Measurements from ENCODE around the gene ACSBG1. TPM values are rescaled to one million over a fixed set of nuclear protein-coding genes. Genes with fewer than 3 reads are reported as not detected.
"Not testable (repeated sequence)": the region's sequence is repeated elsewhere in the genome, so short reads cannot be mapped to it uniquely, and the experiment has no call there.

The ACSBG1 gene
- total RNA-seq, 2 experiments from 2014 or later = 0.25 TPM; not detected in 1

DNA sequence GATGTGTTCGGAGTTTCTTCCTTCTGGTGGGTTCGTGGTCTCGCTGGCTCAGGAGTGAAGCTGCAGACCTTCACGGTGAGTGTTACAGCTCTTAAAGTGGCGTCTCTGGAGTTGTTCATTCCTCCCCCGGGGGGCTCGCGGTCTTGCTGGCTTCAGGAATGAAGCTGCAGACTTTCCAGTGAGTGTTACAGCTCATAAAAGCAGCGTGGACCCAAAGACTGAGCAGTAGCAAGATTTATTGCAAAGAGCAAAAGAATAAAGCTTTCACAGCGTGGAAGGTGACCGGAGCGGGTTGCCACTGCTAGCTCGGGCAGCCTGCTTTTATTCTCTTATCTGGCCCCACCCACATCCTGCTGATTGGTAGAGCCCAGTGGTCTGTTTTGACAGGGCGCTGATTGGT is 11.0 kb upstream of the ACSBG1 start:
- POLR2A ChIA-PET; H3K9me3 Mint-ChIP-seq; H3K4me1 Mint-ChIP-seq; ATAC-seq (ENCODE audit: low read depth); H3K36me3 Mint-ChIP-seq; DNase-seq; H3K27me3 Mint-ChIP-seq; H3K4me3 Mint-ChIP-seq; H3K27ac Mint-ChIP-seq: not testable (repeated sequence)

DNA sequence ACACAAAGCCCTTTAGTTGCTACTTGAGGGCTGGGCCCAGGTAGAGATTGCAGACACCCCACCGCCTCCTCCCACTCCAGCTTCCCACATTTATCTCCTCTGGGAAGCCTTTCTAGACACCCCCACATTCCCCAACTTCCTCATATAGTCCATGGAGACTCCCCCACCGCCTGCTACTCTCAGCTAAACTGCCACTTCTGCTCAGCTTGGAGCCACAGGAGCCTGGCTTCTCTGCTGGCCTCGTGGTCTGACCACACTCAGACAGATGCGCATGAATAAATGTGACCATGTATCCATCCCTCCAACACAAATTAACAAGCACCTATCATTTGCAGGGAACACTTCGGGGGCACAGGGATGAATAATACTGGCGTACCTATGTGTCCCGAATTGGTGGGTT is 10.5 kb upstream of the ACSBG1 start:
- no peaks in the 10 kb centered on the region for H3K9me3 Mint-ChIP-seq
- peaks cover 2% of the 10 kb centered on the region for H3K4me1 Mint-ChIP-seq
- ATAC-seq (ENCODE audit: low read depth) = no peak
- DNase-seq = no peak
- H3K36me3 Mint-ChIP-seq = no peaks in the 10 kb centered on the region
- POLR2A ChIA-PET = no interaction called here
- H3K4me3 Mint-ChIP-seq = no peak overlapping the region
- H3K27me3 Mint-ChIP-seq = no peaks in the 10 kb centered on the region
- no peak overlapping the region for H3K27ac Mint-ChIP-seq

DNA sequence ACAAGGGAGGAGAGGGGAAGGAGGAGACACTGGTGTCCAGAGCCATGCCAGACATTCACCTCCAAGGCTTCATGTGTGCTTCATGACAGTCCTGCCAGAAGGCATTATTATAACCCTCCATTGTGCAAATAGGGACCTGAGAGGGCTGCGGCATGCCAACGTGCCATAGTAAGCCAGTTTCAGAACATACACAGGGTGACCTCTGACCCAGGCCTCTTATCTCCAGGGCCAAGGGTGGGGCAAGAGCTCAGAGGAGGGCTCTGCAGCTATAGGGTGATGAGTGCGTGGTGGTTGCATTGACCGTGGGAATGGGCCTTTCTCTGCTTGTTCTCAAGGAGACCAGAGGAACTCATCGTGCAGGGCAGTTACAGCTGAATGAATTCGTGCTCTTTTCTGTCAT is 9.7 kb upstream of the ACSBG1 start:
- DNase-seq = no peak
- Mint-ChIP-seq H3K27me3 (peaks cover under 1% of the 10 kb centered on the region), H3K27ac (no peak overlapping the region), H3K9me3 (no peaks in the 10 kb centered on the region), H3K36me3 (no peaks in the 10 kb centered on the region), H3K4me3 (no peak overlapping the region), H3K4me1 (peaks cover 2% of the 10 kb centered on the region)
- no peak for ATAC-seq (ENCODE audit: low read depth)
- POLR2A ChIA-PET = no interaction called here

DNA sequence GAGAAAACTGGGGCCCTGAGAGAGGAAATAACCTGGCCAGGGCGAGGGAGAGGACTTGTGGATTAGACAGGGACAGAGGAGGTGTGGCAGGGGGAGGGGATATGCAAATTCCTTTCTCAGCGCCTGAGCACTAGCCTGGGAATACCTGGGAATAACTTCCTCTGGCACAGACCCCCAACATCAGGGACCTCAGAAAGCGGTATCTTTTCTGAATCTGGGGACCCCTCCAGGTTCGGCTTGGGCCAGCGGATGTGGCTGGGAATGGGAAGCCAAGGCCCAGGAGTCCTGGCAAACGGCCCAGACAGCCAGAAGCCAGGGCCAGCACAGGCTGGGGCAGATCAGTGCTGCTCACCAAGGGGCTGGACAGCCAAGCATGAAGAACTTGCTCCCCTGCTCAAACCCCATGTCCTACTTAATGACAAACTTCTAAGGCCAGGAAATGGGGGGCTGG is 9.2 kb upstream of the ACSBG1 start:
- Mint-ChIP-seq H3K27ac (no peak overlapping the region), H3K4me1 (peaks cover 2% of the 10 kb centered on the region), H3K27me3 (peaks cover 2% of the 10 kb centered on the region), H3K4me3 (no peak overlapping the region), H3K36me3 (no peaks in the 10 kb centered on the region), H3K9me3 (no peaks in the 10 kb centered on the region)
- ATAC-seq (ENCODE audit: low read depth) (no peak), DNase-seq (no peak)
- POLR2A ChIA-PET = no interaction called here

DNA sequence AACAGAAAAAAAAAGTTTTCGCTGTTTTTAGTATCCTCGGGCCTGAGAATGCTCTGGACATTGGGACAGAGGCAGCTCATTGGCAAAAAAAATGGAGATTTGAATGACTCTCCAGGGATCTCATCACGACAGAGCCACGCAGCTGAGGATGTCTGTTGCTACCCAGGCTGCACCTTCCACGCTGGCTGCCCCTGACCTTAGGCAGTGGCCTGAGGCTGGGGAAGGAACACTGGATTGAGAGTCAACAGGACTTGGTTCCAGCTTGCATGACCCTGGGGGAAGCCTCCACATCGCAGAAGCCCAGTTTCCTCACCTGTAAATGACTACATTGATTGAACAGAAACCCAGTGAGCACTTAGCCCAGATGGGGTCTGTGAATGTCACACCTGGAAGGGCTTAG is 8.7 kb upstream of the ACSBG1 start:
- H3K27ac Mint-ChIP-seq = no peak overlapping the region
- no peaks in the 10 kb centered on the region for H3K36me3 Mint-ChIP-seq
- ATAC-seq (ENCODE audit: low read depth) = no peak
- DNase-seq = no peak
- H3K27me3 Mint-ChIP-seq = peaks cover 2% of the 10 kb centered on the region
- H3K4me1 Mint-ChIP-seq = peaks cover 2% of the 10 kb centered on the region
- POLR2A ChIA-PET = interaction anchor here (0.6 kb wide), 1 partner anchor 232 kb away, joined by 4 read pairs; no protein-coding TSS in a partner anchor
- H3K9me3 Mint-ChIP-seq = no peaks in the 10 kb centered on the region
- H3K4me3 Mint-ChIP-seq = no peak overlapping the region

DNA sequence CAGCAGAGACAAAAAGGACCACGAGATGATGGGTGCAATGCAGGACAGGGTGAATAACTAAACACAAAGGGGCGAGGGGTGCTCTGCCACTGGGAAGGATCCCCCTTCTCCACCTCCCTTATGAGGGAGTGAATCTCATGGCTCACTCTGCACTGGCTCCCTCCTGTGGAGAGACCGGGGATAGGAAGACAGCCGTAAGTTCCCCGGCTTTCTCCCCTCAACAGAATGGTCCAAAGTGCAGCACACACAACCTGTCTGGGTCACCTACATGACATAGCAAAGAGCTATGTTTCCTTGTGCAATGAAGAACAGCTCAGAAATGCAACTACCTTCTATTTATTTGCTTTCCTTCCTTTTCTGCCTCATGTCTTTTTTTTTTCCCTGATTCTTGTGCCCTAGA is 7.8 kb upstream of the ACSBG1 start:
- H3K36me3 Mint-ChIP-seq = no peaks in the 10 kb centered on the region
- peaks cover 2% of the 10 kb centered on the region for H3K27me3 Mint-ChIP-seq
- POLR2A ChIA-PET = no interaction called here
- no peak for ATAC-seq (ENCODE audit: low read depth)
- no peak for DNase-seq
- H3K4me1 Mint-ChIP-seq = peaks cover 2% of the 10 kb centered on the region
- no peak overlapping the region for H3K27ac Mint-ChIP-seq
- H3K9me3 Mint-ChIP-seq = no peaks in the 10 kb centered on the region
- no peak overlapping the region for H3K4me3 Mint-ChIP-seq

DNA sequence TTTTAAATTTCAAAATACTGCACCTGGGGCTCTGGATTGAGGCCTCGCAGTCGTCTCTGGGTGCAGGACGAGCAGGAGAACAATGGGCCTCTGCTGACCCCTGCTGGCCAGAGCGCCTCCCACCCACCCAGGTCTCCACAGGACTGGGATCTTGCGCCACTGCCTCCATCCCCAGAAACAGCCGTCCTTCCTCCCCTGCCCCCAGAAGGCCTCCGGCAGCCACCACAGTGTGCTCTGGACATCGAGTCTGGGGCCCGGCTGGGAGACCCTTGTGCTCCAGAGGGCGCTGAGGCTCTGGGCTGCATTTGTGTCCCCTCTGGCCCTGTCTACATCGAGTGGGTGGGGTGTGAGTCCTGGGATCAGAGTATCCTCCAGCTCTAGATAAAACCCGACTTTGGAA is 6.7 kb upstream of the ACSBG1 start:
- ATAC-seq (ENCODE audit: low read depth) = peak; percentile 92
- POLR2A ChIA-PET = no interaction called here

DNA sequence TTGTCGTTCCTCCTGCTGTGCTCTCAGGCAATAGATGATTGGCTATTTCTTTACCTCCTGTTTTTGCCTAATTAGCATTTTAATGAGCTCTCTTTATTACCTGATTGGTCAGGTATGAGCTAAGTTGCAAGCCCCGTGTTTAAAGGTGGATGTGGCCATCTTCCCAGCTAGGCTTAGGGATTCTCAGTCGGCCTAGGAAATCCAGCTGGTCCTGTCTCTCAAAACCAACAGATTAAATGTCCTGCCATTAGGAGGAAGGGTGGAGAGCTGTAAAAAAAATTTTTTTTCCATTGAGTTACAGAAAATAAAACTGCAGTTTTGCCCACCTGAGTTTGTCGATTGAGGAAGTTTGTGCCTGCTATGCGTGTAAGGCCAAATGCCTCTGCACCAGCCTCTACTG is 5.4 kb upstream of the ACSBG1 start:
- H3K27me3 Mint-ChIP-seq = peaks cover 2% of the 10 kb centered on the region
- H3K36me3 Mint-ChIP-seq = no peaks in the 10 kb centered on the region
- H3K9me3 Mint-ChIP-seq = no peaks in the 10 kb centered on the region
- POLR2A ChIA-PET = no interaction called here
- no peak for ATAC-seq (ENCODE audit: low read depth)
- H3K27ac Mint-ChIP-seq = no peak overlapping the region
- DNase-seq = no peak
- peaks cover 8% of the 10 kb centered on the region for H3K4me1 Mint-ChIP-seq
- H3K4me3 Mint-ChIP-seq = no peak overlapping the region

More for the DNA sequence above, 6.7 kb upstream of the ACSBG1 start:
- Mint-ChIP-seq H3K4me1 (peaks cover 4% of the 10 kb centered on the region), H3K27ac (no peak overlapping the region), H3K27me3 (peaks cover 2% of the 10 kb centered on the region), H3K4me3 (no peak overlapping the region), H3K36me3 (no peaks in the 10 kb centered on the region), H3K9me3 (no peaks in the 10 kb centered on the region)
- DNase-seq = peak; percentile 88

DNA sequence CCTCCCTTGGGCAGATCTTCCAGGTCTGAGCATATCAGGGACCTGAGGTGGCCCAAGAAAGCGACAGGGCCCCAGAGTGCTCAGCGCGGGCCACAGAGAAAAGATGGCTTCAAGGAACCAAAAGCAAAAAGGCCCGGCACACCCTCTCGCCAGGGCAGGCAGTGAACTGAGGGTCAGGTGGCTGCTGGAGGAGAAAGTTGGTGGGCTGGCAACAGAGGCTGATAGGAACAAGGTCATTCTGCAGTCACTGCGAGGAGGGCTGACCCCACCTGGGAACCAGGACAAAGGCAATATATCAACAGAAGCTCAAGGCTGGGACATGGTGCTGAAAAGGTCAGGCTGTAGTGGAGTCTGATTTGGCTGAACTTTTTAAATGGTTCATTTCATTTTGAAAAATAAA is 2.8 kb upstream of the ACSBG1 start:
- no peaks in the 10 kb centered on the region for H3K36me3 Mint-ChIP-seq
- no peak overlapping the region for H3K4me3 Mint-ChIP-seq
- POLR2A ChIA-PET = no interaction called here
- DNase-seq = no peak
- H3K4me1 Mint-ChIP-seq = peaks cover 21% of the 10 kb centered on the region
- no peak overlapping the region for H3K27ac Mint-ChIP-seq
- H3K27me3 Mint-ChIP-seq = peaks cover 8% of the 10 kb centered on the region
- ATAC-seq (ENCODE audit: low read depth) = no peak
- H3K9me3 Mint-ChIP-seq = no peaks in the 10 kb centered on the region

DNA sequence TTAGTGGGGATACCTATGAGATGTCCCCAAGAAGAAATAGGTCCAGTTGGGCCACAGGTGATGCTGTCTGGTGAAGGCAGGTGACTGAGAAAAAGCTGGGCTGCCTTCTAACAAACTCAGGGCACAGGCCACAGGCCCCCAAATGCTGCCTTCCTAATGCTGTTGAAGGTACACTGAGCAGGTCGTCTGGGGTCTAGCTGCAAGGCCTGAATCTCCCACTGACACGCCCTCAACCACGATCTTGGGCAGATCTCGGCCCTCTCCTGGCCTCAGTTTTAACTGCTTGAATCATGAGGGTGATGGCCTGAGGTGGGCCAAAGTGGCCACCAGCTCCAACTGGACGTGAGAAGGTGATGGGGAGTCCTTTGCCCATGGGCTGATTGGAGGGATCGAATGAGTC is 2.1 kb upstream of the ACSBG1 start:
- Mint-ChIP-seq H3K4me1 (peaks cover 21% of the 10 kb centered on the region), H3K36me3 (no peaks in the 10 kb centered on the region), H3K4me3 (no peak overlapping the region), H3K9me3 (no peaks in the 10 kb centered on the region), H3K27ac (no peak overlapping the region), H3K27me3 (peaks cover 8% of the 10 kb centered on the region)
- ATAC-seq (ENCODE audit: low read depth) = no peak
- no peak for DNase-seq
- POLR2A ChIA-PET = interaction anchor here (0.5 kb wide), 1 partner anchor 39 kb away, joined by 4 read pairs; no protein-coding TSS in a partner anchor

DNA sequence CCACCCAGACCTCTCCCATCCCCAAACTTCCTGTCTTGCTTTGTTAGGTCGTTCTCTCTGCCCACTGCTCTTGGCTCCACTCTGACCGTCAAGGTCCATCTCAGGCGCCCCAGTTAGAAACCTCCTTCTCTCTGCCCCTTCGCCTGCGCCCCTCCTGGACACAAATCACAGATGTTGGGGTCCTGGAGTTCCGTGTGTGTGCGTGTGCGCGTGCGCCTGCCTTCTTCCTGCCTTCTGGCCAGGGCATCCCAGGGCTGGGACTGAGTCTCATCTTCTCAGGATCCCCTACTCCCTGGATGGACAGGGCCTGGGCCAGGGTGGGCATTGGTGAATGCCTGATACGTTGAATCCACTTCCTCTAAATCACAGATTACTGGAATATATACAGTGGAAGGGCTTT is 869 bp downstream of the ACSBG1 start:
- H3K27me3 Mint-ChIP-seq = peaks cover 8% of the 10 kb centered on the region
- no peaks in the 10 kb centered on the region for H3K9me3 Mint-ChIP-seq
- POLR2A ChIA-PET = no interaction called here
- DNase-seq (no peak), ATAC-seq (ENCODE audit: low read depth) (no peak)
- peaks cover 18% of the 10 kb centered on the region for H3K4me1 Mint-ChIP-seq
- H3K27ac Mint-ChIP-seq = peak overlapping the region; percentile 9
- H3K4me3 Mint-ChIP-seq = no peak overlapping the region
- no peaks in the 10 kb centered on the region for H3K36me3 Mint-ChIP-seq

DNA sequence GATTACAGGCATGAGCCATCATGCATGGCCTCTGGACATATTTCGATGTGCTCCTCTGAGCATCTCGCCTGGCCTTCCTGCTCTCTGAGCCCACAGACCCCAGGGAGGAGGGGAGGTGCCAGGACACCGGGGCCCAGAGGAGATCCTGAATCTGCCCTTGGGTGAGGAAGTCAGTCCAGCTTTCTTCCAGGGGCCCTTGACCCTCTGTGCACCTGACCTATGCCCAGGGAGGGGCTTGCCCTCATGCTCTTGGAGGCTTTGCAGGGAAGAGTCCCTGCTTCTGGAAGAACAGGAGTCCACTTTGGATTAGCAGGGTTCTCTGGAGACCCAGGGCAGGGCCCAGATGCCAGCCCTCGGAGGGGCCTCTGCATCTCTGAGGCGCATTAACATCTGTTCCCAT is 1.4 kb downstream of the ACSBG1 start:
- POLR2A ChIA-PET = no interaction called here
- no peak for ATAC-seq (ENCODE audit: low read depth)

DNA sequence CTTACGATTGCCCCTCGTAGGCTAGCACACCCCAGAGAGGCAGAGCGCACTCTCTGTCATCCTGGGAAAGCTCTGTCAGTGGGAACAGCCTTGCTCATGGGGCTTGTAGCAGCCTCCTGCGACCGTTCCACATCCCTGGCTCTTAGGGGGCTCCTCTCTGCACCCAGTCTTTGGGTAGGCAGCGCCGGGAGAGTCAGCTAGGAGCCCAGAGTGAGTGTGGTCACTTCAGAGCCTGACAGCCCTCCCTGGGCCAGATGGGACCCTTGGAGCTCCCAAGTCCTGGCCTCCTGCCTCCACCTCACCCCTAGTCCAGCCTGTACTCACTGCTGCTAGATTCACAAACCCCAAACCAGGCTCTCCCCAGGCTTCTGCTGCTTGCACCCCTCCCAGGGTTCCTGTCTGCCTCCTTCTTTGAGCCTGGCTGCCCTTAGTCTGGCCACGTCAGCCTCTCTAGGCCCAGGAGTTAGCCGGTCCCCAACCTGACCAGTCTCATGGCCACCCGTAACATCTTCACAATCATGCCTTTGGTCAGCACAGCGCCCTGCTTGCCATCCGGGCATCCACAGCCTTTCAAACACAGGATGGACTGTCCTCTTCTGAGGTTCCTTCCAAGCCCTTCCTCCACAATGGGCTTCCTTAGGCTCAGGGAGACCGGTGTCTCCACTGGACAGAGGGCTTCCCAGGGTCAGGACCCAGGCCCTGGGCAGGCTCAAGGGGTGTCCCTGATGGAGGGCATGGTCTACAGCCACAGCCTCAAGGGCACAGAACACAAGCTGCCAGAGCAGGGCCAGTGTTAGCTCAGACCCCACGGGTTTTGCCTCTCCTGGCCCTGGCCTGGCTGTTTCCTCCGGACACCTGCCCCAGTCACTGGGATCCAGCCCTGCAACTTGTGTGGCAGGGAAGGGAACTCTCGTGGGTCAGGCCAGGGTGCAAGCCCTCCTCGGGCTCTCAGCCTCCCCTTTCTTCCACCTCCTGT is 4.6 kb downstream of the ACSBG1 start:
- Mint-ChIP-seq H3K9me3 (no peaks in the 10 kb centered on the region), H3K27ac (no peak overlapping the region), H3K4me3 (no peak overlapping the region)

More for the DNA sequence above, 1.4 kb downstream of the ACSBG1 start:
- no peak overlapping the region for H3K27ac Mint-ChIP-seq
- H3K27me3 Mint-ChIP-seq = peaks cover 9% of the 10 kb centered on the region
- H3K4me3 Mint-ChIP-seq = no peak overlapping the region
- no peaks in the 10 kb centered on the region for H3K36me3 Mint-ChIP-seq
- H3K9me3 Mint-ChIP-seq = no peaks in the 10 kb centered on the region
- DNase-seq = no peak
- H3K4me1 Mint-ChIP-seq = peaks cover 18% of the 10 kb centered on the region

DNA sequence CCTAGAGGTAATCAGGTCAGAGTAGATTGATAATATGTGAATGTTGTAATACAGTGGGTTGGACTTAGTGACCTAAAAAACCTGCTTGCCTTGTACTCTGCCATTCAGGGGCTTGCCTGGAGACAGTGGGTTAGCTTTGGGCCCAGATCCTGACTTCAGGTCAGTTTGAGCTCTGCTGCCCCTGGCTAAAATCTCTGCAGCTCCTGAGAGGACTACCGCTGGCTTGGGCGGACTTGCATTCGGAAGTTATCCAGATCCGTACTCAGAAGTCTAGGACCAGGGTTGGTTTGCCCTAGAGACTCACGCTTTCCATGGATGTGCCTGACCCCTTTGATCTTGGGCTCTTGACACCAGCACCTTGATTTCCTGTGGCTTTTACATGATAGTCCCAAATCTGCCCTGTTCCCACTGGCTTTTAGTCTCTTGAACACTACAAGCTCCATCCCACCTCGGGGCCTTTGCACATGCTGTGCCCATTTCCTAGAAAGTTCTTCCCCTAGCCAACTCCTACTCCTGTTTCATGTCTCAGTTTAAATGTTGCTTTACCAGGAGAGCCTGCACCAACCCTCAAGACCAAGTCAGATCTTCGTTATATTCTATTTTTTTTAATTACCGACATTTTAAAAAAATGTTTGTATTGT is 5.9 kb downstream of the ACSBG1 start:
- Mint-ChIP-seq H3K4me3 (no peak overlapping the region), H3K9me3 (no peaks in the 10 kb centered on the region), H3K36me3 (no peaks in the 10 kb centered on the region), H3K27me3 (peaks cover 8% of the 10 kb centered on the region), H3K27ac (no peak overlapping the region), H3K4me1 (peaks cover 2% of the 10 kb centered on the region)
- DNase-seq (no peak), ATAC-seq (ENCODE audit: low read depth) (no peak)
- POLR2A ChIA-PET = no interaction called here

More for the DNA sequence above, 4.6 kb downstream of the ACSBG1 start:
- ATAC-seq (ENCODE audit: low read depth) (no peak), DNase-seq (no peak)
- Mint-ChIP-seq H3K4me1 (peaks cover 11% of the 10 kb centered on the region), H3K27me3 (peaks cover 10% of the 10 kb centered on the region), H3K36me3 (no peaks in the 10 kb centered on the region)
- POLR2A ChIA-PET = no interaction called here
